Bronchial epithelial cell (primary cell): ENCODE measurements around the gene TFDP1. TPM values are rescaled to one million over a fixed set of nuclear protein-coding genes. Genes with fewer than 3 reads are reported as not detected.

Experiments
- DNase-seq: peaks from one replicate; pipeline ENCODE4 v3.0.0-alpha.2; 2010; ENCODE audit warnings: low read depth
- FAIRE-seq: peaks from 2 replicates; lab custom pipeline; 2011; peaks lifted over from hg19 to GRCh38; lab: Jason Lieb, UNC
- H3K27me3 ChIP-seq: 2 replicates; pipeline ENCODE4 v1.5.1; 2011; ENCODE audit warnings: low read length; ENCODE audit not compliant: control insufficient read depth, insufficient read depth
- H3K36me3 ChIP-seq: 2 replicates; pipeline ENCODE4 v1.5.1; 2011; ENCODE audit warnings: low read length; ENCODE audit not compliant: control insufficient read depth, insufficient read depth
- H3K4me3 ChIP-seq: 2 replicates; pipeline ENCODE4 v1.5.1; 2011; ENCODE audit warnings: mild to moderate bottlenecking, low read depth, low read length, control low read depth
- CTCF ChIP-seq: IDR thresholded peaks from 2 replicates; pipeline ENCODE4 v1.5.1; 2011; ENCODE audit warnings: mild to moderate bottlenecking, moderate library complexity, low read length, control low read depth, inconsistent platforms; ENCODE audit not compliant: insufficient read depth, severe bottlenecking
- total RNA-seq: library from RNA; depleted of rRNA; stranded (reverse); fragments of >200 nt; gene quantifications from 2 replicates; pipeline ENCODE4 v1.2.1, GENCODE V29; 2014

The TFDP1 gene
- total RNA-seq, 1 donor from 2014 or later, result 32.6 TPM

GRCh38 chr13:113653264-113654174 lies 69.0 kb downstream of the TFDP1 start:
- no peak for FAIRE-seq
- no peak overlapping the region for H3K4me3 ChIP-seq
- DNase-seq, result no peak
- H3K27me3 ChIP-seq, result peaks cover 2% of the 10 kb centered on the region
- H3K36me3 ChIP-seq, result no peaks in the 10 kb centered on the region
- TF ChIP-seq CTCF, result no peak

GRCh38 chr13:113654175-113654560 lies 69.6 kb downstream of the TFDP1 start:
- TF ChIP-seq CTCF, result no peak
- Histone ChIP-seq H3K36me3 (no peaks in the 10 kb centered on the region), H3K4me3 (no peak overlapping the region), H3K27me3 (peaks cover 2% of the 10 kb centered on the region)
- DNase-seq, result no peak
- FAIRE-seq, result no peak

GRCh38 chr13:113654591-113655345 lies 70.2 kb downstream of the TFDP1 start:
- DNase-seq (no peak), FAIRE-seq (no peak)
- TF ChIP-seq CTCF, result no peak
- H3K36me3 ChIP-seq, result no peaks in the 10 kb centered on the region
- H3K4me3 ChIP-seq, result no peak overlapping the region
- peaks cover 2% of the 10 kb centered on the region for H3K27me3 ChIP-seq

- Histone ChIP-seq H3K36me3 (no peaks in the 10 kb centered on the region), H3K27me3 (peaks cover 2% of the 10 kb centered on the region), H3K4me3 (no peak overlapping the region)
- no peak for TF ChIP-seq CTCF
- FAIRE-seq (no peak), DNase-seq (no peak)
These were observed 70.9 kb downstream of the TFDP1 start for GRCh38 chr13:113655346-113656002.

GRCh38 chr13:113656003-113656588 lies 71.5 kb downstream of the TFDP1 start:
- Histone ChIP-seq H3K4me3 (no peak overlapping the region), H3K27me3 (peaks cover 2% of the 10 kb centered on the region), H3K36me3 (no peaks in the 10 kb centered on the region)
- DNase-seq, result no peak
- TF ChIP-seq CTCF, result no peak
- FAIRE-seq, result no peak
